GM12878 (cell line): ENCODE measurements around the gene TMEM138. TPM values are rescaled to one million over a fixed set of nuclear protein-coding genes. Genes with fewer than 3 reads are reported as not detected.

Experiments
- ATAC-seq: fragments of 200-7000 bp; cut with Tn5 transposase; 3 replicates; pipeline ENCODE4 v1.9.1; 2020; ENCODE audit warnings: mild to moderate bottlenecking, moderate library complexity
- BruUV-seq: library from RNA; stranded (reverse); fragments of 400-500 nt; replicated peaks from 2 replicates; lab custom pipeline; 2021; lab: Mats Ljungman, UMichigan
- CTCF ChIA-PET: fragments of 300-600 bp; sonication (Branson Sonifier 250); formaldehyde crosslinking; extraction: SDS; loops from one replicate; lab custom pipeline; 2021; ENCODE audit warnings: inconsistent platforms; lab: Yijun Ruan, JAX
- POLR2A ChIA-PET: fragments of 350-600 bp; formaldehyde crosslinking; extraction: SDS; loops from one replicate; lab custom pipeline; 2021; ENCODE audit warnings: inconsistent platforms; lab: Charles Lee
- RAD21 ChIA-PET: fragments of 300-600 bp; sonication (Branson Sonifier 250); formaldehyde crosslinking; loops from one replicate; lab custom pipeline; 2023; ENCODE audit warnings: antibody characterized with exemption; ENCODE audit not compliant: unreplicated experiment; lab: Charles Lee
- SMC1A ChIA-PET: fragments of 300-600 bp; sonication (Branson Sonifier 250); formaldehyde crosslinking; loops from one replicate; lab custom pipeline; 2023; ENCODE audit not compliant: unreplicated experiment, uncharacterized antibody; lab: Charles Lee
- DNase-seq: peaks from one replicate; pipeline ENCODE4 v3.0.0-alpha.2; 2011; ENCODE audit warnings: low read depth, low spot score
- FAIRE-seq: peaks from 3 replicates; lab custom pipeline; 2011; peaks lifted over from hg19 to GRCh38; lab: Jason Lieb, UNC
- H2AFZ ChIP-seq: 2 replicates; pipeline ENCODE4 v1.6.0; 2011; ENCODE audit warnings: low read depth, low read length, control low read depth; ENCODE audit not compliant: control insufficient read depth
- H3K27ac ChIP-seq: 2 replicates; pipeline ENCODE4 v1.5.1; 2011; ENCODE audit warnings: control low read depth; ENCODE audit not compliant: control insufficient read depth, insufficient read depth
- H3K27me3 ChIP-seq, 2 experiments: replicated peaks in 1 of 2; 2 replicates each; pipeline versions ENCODE4 v1.6.0 to v1.6.1; 2011; ENCODE audit warnings: low read length in 1 of 2; ENCODE audit not compliant: control insufficient read depth in 2 of 2, insufficient read depth in 2 of 2
- H3K36me3 ChIP-seq, 2 experiments: 2 replicates each; pipeline ENCODE4 v1.5.1; 2011; ENCODE audit warnings: low read length in 1 of 2; ENCODE audit not compliant: control insufficient read depth in 2 of 2, insufficient read depth in 2 of 2
- H3K4me1 ChIP-seq: 2 replicates; pipeline ENCODE4 v1.6.1; 2011; ENCODE audit warnings: mild to moderate bottlenecking, low read length, moderate library complexity, mixed read lengths; ENCODE audit not compliant: control insufficient read depth, insufficient read depth
- H3K4me2 ChIP-seq: 2 replicates; pipeline ENCODE4 v1.6.0; 2011; ENCODE audit warnings: control low read depth; ENCODE audit not compliant: control insufficient read depth, insufficient read depth
- H3K4me3 ChIP-seq: fragments of 200-600 bp; sonication (generic); 2 replicates; pipeline ENCODE4 v1.5.1; 2016
- H3K79me2 ChIP-seq: 2 replicates; pipeline ENCODE4 v1.6.0; 2011; ENCODE audit warnings: low read length; ENCODE audit not compliant: control insufficient read depth, insufficient read depth
- H3K9ac ChIP-seq: 2 replicates; pipeline ENCODE4 v1.8.0; 2011; ENCODE audit warnings: low read length, control low read depth, mixed read lengths; ENCODE audit not compliant: control insufficient read depth, insufficient read depth
- H3K9me3 ChIP-seq: replicated peaks from 3 replicates; pipeline ENCODE4 v1.5.1; 2011; ENCODE audit warnings: mild to moderate bottlenecking, low read length; ENCODE audit not compliant: control insufficient read depth, insufficient read depth
- H4K20me1 ChIP-seq: 2 replicates; pipeline ENCODE4 v1.6.0; 2011; ENCODE audit not compliant: control insufficient read depth, insufficient read depth
- CBX3 ChIP-seq: fragments of 200-600 bp; sonication (generic); IDR thresholded peaks from 2 replicates; pipeline ENCODE4 v1.6.1; 2016; ENCODE audit warnings: low read depth, borderline replicate concordance
- CHD1 ChIP-seq: IDR thresholded peaks from 2 replicates; pipeline ENCODE4 v1.6.1; 2012; ENCODE audit warnings: low read depth, low read length, improper control_type of control experiment
- ETV6 ChIP-seq, 2 experiments: fragments of 450-650 bp in 1 of 2; IDR thresholded peaks in 1 of 2; conservative IDR thresholded peaks in 1 of 2; 2 replicates each; pipeline ENCODE4 v1.6.1; 2014; ENCODE audit warnings: antibody characterized with exemption in 1 of 2, borderline replicate concordance in 1 of 2, low read depth in 1 of 2, mild to moderate bottlenecking in 1 of 2, moderate library complexity in 1 of 2
- FOXM1 ChIP-seq: IDR thresholded peaks from 2 replicates; pipeline ENCODE4 v1.6.1; 2012; ENCODE audit warnings: low read depth, mild to moderate bottlenecking, inconsistent platforms, low read length, moderate library complexity
- LARP7 ChIP-seq: fragments of 450-650 bp; IDR thresholded peaks from 2 replicates; pipeline ENCODE4 v1.6.1; 2017; ENCODE audit warnings: mild to moderate bottlenecking
- PAX5 ChIP-seq: IDR thresholded peaks from 2 replicates; pipeline ENCODE4 v1.6.1; 2011; ENCODE audit warnings: low read depth, low read length, borderline replicate concordance
- RUNX3 ChIP-seq: IDR thresholded peaks from 2 replicates; pipeline ENCODE4 v1.6.1; 2012; ENCODE audit warnings: low read length, inconsistent platforms
- STAT3 ChIP-seq: IDR thresholded peaks from 2 replicates; pipeline ENCODE4 v1.6.1; 2011; ENCODE audit warnings: low read depth, low read length, improper control_type of control experiment
- USF2 ChIP-seq: IDR thresholded peaks from 2 replicates; pipeline ENCODE4 v1.6.1; 2011; ENCODE audit warnings: low read depth, low read length, improper control_type of control experiment, borderline replicate concordance
- YBX1 ChIP-seq: fragments of 450-650 bp; IDR thresholded peaks from 2 replicates; pipeline ENCODE4 v1.6.1; 2016; ENCODE audit warnings: antibody characterized with exemption
- WGBS: methylation state at CpG from one replicate; pipeline ENCODE4 v1.1.6; 2016; ENCODE audit warnings: low lambda C conversion rate; ENCODE audit not compliant: insufficient replicate concordance, insufficient coverage; ENCODE audit errors: missing lambda C conversion rate; 5-methylcytosine and 5-hydroxymethylcytosine counted together
- in situ Hi-C: fragments of 300-500 bp; cut with MboI; formaldehyde crosslinking; loops from 9 replicates; pipeline ENCODE4 v1.14.3; 2018; ENCODE audit warnings: mixed read lengths
- intact Hi-C: fragments of 100-400 bp; cut with micrococcal nuclease; formaldehyde crosslinking; loops from one replicate; pipeline ENCODE4 v1.14.2; 2022; ENCODE audit not compliant: unreplicated experiment
- polyA plus RNA-seq, 11 experiments: library from polyadenylated mRNA; depleted of rRNA in 4 of 11; unstranded in 6 of 11; stranded (reverse) in 5 of 11; fragments of >200 nt; fragmentation: Nextera tagmentation in 4 of 11; fragmentation: Illumina TruSeq in 1 of 11; extraction: Ambion mirVana in 4 of 11; extraction: Trizol in 1 of 11; gene quantifications; 1 replicate in 1 of 11; 2 replicates in 10 of 11; pipeline versions ENCODE4 v1.2.1 to v1.2.3, GENCODE V29; 2011 to 2016; ENCODE audit warnings: inconsistent platforms in 2 of 11, missing spikeins in 2 of 11, low read depth in 1 of 11
- total RNA-seq, 4 experiments: library from RNA; depleted of rRNA in 3 of 4; stranded (reverse); fragments of >200 nt in 3 of 4; fragmentation: Illumina TruSeq in 1 of 4; extraction: Trizol in 1 of 4; gene quantifications; 2 replicates each; pipeline versions ENCODE4 v1.2.1 to v1.2.3, GENCODE V29; 2013 to 2021
- TF ChIP-seq, protein P1 (sequence below): fragments of 450-650 bp; formaldehyde crosslinking; IDR thresholded peaks from 2 replicates; pipeline ENCODE4 v1.4.0; 2020; ENCODE audit warnings: mild to moderate bottlenecking, moderate library complexity
- TF ChIP-seq, protein P2 (sequence below): IDR thresholded peaks from 2 replicates; pipeline ENCODE4 v1.6.1; 2012; ENCODE audit warnings: low read depth, low read length, improper control_type of control experiment
- TF ChIP-seq, protein P3 (sequence below): fragments of 450-650 bp; formaldehyde crosslinking; IDR thresholded peaks from 2 replicates; pipeline ENCODE4 v1.4.0; 2022; ENCODE audit warnings: mild to moderate bottlenecking, moderate library complexity

TMEM138 gene
- total and polyA plus RNA-seq, 10 of the 15 experiments (the other 5 are each of a cell fraction or from before 2014, with no cell fraction given): 28.5 to 116 (median 73.4) TPM

- Histone ChIP-seq H3K27me3 (no peaks in the 10 kb centered on the region), H3K4me3 (no peak overlapping the region), H4K20me1 (no peaks in the 10 kb centered on the region), H2AFZ (no peak overlapping the region), H3K9ac (no peak overlapping the region), H3K4me2 (no peak overlapping the region), H3K79me2 (peaks cover 15% of the 10 kb centered on the region), H3K4me1 (peaks cover 15% of the 10 kb centered on the region), H3K27ac (no peak overlapping the region), H3K36me3 (peaks cover 0 to 2% of the 10 kb centered on the region in 2 experiments; a peak in 2 of 4 replicates), H3K9me3 (no peaks in the 10 kb centered on the region)
- no TSS peak for BruUV-seq
- ChIA-PET POLR2A (interaction anchor here (2.4 to 5.9 kb wide), 2 partner anchors 24 to 46 kb away, joined by 21 to 86 read pairs; partner anchors contain the start of genes CYB561A3 and TMEM138), CTCF (interaction anchor here (2.1 to 10.2 kb wide), 6 partner anchors 10 to 97 kb away, joined by 9 to 729 read pairs (median 32); partner anchors contain the start of genes CYB561A3, TMEM138 and TMEM216), RAD21 (interaction anchor here (1.5 to 6.5 kb wide), 3 partner anchors 21 to 98 kb away, joined by 3 to 424 read pairs (median 172); partner anchors contain the start of genes CYB561A3 and TMEM138), SMC1A (interaction anchor here (2.5 to 8.1 kb wide), 4 partner anchors 20 to 55 kb away, joined by 9 to 414 read pairs (median 162); partner anchors contain the start of genes CYB561A3, TMEM138 and TMEM216)
- no peak for ATAC-seq
- 82% methylated on average over 14 of the region's 15 CpGs for WGBS
- in situ Hi-C loops (loop anchor here (5.0 kb wide), 1 partner anchor 49 kb away; no protein-coding TSS in a partner anchor), intact Hi-C loops (loop anchor here (2.0 to 10.0 kb wide), 3 partner anchors 19 to 83 kb away; partner anchors contain the start of gene TMEM216)
- no peak for DNase-seq
- no peak for FAIRE-seq
- TF ChIP-seq, protein P1, sequence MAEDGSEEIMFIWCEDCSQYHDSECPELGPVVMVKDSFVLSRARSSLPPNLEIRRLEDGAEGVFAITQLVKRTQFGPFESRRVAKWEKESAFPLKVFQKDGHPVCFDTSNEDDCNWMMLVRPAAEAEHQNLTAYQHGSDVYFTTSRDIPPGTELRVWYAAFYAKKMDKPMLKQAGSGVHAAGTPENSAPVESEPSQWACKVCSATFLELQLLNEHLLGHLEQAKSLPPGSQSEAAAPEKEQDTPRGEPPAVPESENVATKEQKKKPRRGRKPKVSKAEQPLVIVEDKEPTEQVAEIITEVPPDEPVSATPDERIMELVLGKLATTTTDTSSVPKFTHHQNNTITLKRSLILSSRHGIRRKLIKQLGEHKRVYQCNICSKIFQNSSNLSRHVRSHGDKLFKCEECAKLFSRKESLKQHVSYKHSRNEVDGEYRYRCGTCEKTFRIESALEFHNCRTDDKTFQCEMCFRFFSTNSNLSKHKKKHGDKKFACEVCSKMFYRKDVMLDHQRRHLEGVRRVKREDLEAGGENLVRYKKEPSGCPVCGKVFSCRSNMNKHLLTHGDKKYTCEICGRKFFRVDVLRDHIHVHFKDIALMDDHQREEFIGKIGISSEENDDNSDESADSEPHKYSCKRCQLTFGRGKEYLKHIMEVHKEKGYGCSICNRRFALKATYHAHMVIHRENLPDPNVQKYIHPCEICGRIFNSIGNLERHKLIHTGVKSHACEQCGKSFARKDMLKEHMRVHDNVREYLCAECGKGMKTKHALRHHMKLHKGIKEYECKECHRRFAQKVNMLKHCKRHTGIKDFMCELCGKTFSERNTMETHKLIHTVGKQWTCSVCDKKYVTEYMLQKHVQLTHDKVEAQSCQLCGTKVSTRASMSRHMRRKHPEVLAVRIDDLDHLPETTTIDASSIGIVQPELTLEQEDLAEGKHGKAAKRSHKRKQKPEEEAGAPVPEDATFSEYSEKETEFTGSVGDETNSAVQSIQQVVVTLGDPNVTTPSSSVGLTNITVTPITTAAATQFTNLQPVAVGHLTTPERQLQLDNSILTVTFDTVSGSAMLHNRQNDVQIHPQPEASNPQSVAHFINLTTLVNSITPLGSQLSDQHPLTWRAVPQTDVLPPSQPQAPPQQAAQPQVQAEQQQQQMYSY: no peak
- TF ChIP-seq ETV6 (conservative IDR thresholded peaks at IDR 0.05 in 1 of 2, IDR thresholded peaks at IDR 0.05 in 1 of 2; ENCODE audit: borderline replicate concordance in 1 of 2, low read depth in 1 of 2) (no peak), USF2 (no peak), CHD1 (no peak), YBX1 (no peak), FOXM1 (no peak), PAX5 (no peak), STAT3 (no peak), LARP7 (no peak), CBX3 (no peak), RUNX3 (no peak)
- TF ChIP-seq, protein P2, sequence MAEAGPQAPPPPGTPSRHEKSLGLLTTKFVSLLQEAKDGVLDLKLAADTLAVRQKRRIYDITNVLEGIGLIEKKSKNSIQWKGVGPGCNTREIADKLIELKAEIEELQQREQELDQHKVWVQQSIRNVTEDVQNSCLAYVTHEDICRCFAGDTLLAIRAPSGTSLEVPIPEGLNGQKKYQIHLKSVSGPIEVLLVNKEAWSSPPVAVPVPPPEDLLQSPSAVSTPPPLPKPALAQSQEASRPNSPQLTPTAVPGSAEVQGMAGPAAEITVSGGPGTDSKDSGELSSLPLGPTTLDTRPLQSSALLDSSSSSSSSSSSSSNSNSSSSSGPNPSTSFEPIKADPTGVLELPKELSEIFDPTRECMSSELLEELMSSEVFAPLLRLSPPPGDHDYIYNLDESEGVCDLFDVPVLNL: no peak
- TF ChIP-seq, protein P3, sequence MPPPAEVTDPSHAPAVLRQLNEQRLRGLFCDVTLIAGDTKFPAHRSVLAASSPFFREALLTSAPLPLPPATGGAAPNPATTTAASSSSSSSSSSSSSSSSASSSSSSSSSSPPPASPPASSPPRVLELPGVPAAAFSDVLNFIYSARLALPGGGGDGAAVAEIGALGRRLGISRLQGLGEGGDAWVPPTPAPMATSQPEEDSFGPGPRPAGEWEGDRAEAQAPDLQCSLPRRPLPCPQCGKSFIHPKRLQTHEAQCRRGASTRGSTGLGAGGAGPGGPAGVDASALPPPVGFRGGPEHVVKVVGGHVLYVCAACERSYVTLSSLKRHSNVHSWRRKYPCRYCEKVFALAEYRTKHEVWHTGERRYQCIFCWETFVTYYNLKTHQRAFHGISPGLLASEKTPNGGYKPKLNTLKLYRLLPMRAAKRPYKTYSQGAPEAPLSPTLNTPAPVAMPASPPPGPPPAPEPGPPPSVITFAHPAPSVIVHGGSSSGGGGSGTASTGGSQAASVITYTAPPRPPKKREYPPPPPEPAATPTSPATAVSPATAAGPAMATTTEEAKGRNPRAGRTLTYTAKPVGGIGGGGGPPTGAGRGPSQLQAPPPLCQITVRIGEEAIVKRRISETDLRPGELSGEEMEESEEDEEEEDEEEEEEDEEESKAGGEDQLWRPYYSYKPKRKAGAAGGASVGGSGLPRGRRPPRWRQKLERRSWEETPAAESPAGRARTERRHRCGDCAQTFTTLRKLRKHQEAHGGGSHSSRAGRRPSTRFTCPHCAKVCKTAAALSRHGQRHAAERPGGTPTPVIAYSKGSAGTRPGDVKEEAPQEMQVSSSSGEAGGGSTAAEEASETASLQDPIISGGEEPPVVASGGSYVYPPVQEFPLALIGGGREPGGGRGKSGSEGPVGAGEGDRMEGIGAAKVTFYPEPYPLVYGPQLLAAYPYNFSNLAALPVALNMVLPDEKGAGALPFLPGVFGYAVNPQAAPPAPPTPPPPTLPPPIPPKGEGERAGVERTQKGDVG (CRISPR knock-in tag): no peak
Measured at GRCh38 chr11:61337706-61338470, 24.3 kb upstream of the TMEM138 start.
